PC-3 (cell line): ENCODE results near the gene PRKN.

Experiments
- EZH2phosphoT487 ChIP-seq: fragments of 300-600 bp; sonication (generic); IDR thresholded peaks from 2 replicates; pipeline ENCODE4 v1.6.1; 2018; ENCODE audit warnings: mild to moderate bottlenecking, antibody characterized with exemption, low read length, borderline replicate concordance
- TF ChIP-seq, protein P1 (sequence below): fragments of 300-600 bp; sonication (generic); conservative IDR thresholded peaks from 2 replicates; pipeline ENCODE4 v1.5.1; 2017; ENCODE audit warnings: antibody characterized with exemption, low read depth, mild to moderate bottlenecking, low read length

DNA sequence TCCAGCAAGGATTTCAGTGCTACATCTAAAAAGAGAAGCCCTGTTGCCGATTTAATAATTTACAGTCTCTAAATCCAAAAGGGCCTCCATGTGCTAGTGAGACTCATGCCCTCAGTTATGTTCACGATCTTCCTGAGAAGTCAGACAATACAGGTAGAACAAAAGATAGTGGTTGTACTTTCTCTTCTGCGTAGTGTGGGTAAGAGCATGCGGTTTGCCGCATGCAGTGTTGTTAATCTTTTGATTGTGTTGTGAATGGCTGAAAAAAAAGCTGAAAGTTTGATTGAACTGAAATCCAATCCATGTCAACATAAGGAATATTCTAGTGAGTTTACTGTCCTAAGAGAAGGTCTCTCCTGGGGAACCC is 1379.0 kb downstream of the PRKN start:
- TF ChIP-seq, protein P1, sequence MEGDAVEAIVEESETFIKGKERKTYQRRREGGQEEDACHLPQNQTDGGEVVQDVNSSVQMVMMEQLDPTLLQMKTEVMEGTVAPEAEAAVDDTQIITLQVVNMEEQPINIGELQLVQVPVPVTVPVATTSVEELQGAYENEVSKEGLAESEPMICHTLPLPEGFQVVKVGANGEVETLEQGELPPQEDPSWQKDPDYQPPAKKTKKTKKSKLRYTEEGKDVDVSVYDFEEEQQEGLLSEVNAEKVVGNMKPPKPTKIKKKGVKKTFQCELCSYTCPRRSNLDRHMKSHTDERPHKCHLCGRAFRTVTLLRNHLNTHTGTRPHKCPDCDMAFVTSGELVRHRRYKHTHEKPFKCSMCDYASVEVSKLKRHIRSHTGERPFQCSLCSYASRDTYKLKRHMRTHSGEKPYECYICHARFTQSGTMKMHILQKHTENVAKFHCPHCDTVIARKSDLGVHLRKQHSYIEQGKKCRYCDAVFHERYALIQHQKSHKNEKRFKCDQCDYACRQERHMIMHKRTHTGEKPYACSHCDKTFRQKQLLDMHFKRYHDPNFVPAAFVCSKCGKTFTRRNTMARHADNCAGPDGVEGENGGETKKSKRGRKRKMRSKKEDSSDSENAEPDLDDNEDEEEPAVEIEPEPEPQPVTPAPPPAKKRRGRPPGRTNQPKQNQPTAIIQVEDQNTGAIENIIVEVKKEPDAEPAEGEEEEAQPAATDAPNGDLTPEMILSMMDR: no peak
- no peak for TF ChIP-seq EZH2phosphoT487
